A549 treated with DMSO at 1 μM for 4 hours (cell line): ENCODE results near the gene SAP30BP. TPM values are rescaled to one million over a fixed set of nuclear protein-coding genes. Genes with fewer than 3 reads are reported as not detected.

Source experiments
- total RNA-seq: library from RNA; stranded (reverse); fragments of 200-300 nt; extraction: Qiagen RNA extraction; gene quantifications from 5 replicates; pipeline ENCODE4 v1.2.3, GENCODE V29; 2022; ENCODE audit warnings: low read depth

SAP30BP gene
- 97.6 to 105 TPM (median 103 TPM) in 5 replicates for total RNA-seq

GRCh38 chr17:75666959-75667790 is at the start of gene SAP30BP, which contains the start of gene RECQL5:
SAP30BP (plus strand) TSS chr17:75667338; CDS start chr17:75667373, 35 bp downstream.
RECQL5 (minus strand) TSS chr17:75667154; CDS start chr17:75666557, 597 bp downstream.

GRCh38 chr17:75632863-75633485 is 34.2 kb upstream of the SAP30BP start, which contains the start of gene SMIM5:
SMIM5 (plus strand) TSS chr17:75633434; CDS start chr17:75640202, 6,768 bp downstream.

DNA sequence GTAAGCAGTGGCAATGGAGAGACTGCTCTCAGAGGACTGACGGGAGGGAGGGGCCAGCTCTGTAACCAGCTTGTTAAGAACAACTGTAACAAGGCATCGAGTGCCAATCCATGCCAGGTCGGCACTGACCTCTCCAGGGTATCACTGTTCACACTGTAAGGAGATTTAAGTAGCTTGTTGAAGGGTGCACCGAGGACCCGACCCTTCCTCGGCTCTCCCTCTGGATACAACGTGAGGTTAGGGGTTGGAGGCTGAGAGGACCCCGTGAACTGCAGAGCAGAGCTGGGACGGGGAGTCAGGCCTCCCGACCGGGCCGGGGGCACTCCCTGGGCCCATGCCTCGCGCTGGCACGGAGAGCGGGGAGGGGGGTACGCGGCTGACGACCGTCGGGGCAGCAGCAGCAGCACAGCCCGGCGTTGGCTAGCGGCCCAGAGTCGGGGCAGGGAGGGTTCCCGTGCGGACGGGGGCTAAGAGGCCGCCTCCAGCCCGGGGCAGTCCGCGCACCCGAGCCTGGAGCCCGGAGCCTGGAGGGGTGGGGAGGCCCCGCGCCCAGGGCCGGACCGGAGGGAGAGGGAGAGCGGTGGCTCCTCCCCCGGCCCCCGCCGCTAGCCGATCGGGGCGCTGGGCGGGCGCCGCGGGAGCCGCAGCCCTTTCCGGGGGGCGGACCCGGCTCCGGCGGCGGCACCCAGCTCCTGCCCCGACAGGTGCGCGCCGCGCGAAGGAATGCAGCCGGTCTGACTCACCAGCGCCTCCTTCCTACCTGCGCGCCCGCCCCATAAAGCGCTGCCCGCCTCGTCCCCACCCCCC is 53.7 kb downstream of the SAP30BP start, which contains the start of gene ITGB4:
Gene ITGB4 (plus strand): TSS at position 804 of the 807 bp plus-strand sequence. CDS start 3,245 bp downstream, outside the sequence.

Other genes with a start within 250 kb of the SAP30BP start
- 41.1 to 55.0 TPM (median 45.5 TPM) in 5 replicates for gene TMEM94, start 210.7 kb upstream of the SAP30BP start, total RNA-seq
- 8.2 to 12.4 TPM (median 11.1 TPM) in 5 replicates for gene CASKIN2, start 151.8 kb upstream of the SAP30BP start, total RNA-seq
- 26.6 to 51.1 TPM (median 43.3 TPM) in 5 replicates for gene TSEN54, start 150.8 kb upstream of the SAP30BP start, total RNA-seq
- gene LLGL2, start 141.6 kb upstream of the SAP30BP start, total RNA-seq, result 21.4 to 28.2 TPM (median 25.4 TPM) in 5 replicates
- gene MYO15B, start 79.5 kb upstream of the SAP30BP start, total RNA-seq, result 45.2 to 59.3 TPM (median 52.1 TPM) in 5 replicates
- gene SMIM5, start 33.9 kb upstream of the SAP30BP start, total RNA-seq, result 0.55 to 0.83 TPM (median 0.64 TPM) in 5 replicates
- gene RECQL5, start 184 bp upstream of the SAP30BP start, total RNA-seq, result 18.7 to 27.1 TPM (median 26.1 TPM) in 5 replicates
- gene ITGB4, start 54.1 kb downstream of the SAP30BP start, total RNA-seq, result 44.5 to 54.7 TPM (median 48.0 TPM) in 5 replicates
- 51.8 to 72.3 TPM (median 62.1 TPM) in 5 replicates for gene GALK1, start 97.9 kb downstream of the SAP30BP start, total RNA-seq
- gene UNK, start 117.5 kb downstream of the SAP30BP start, total RNA-seq, result 24.8 to 36.3 TPM (median 30.6 TPM) in 5 replicates
- gene UNC13D, start 177.1 kb downstream of the SAP30BP start, total RNA-seq, result 2.3 to 4.8 TPM (median 4.3 TPM) in 5 replicates
- gene WBP2, start 188.0 kb downstream of the SAP30BP start, total RNA-seq, result 83.1 to 105 TPM (median 92.2 TPM) in 5 replicates
- gene TRIM47, start 211.2 kb downstream of the SAP30BP start, total RNA-seq, result 138 to 179 TPM (median 144 TPM) in 5 replicates
- 32.2 to 45.2 TPM (median 37.3 TPM) in 5 replicates for gene TRIM65, start 229.6 kb downstream of the SAP30BP start, total RNA-seq
- gene MRPL38, start 237.5 kb downstream of the SAP30BP start, total RNA-seq, result 95.6 to 134 TPM (median 122 TPM) in 5 replicates